Retinal pigment epithelial cell (primary cell): ENCODE data around the gene ALDH1L2.

ENCODE experiments used
- DNase-seq: peaks from one replicate; pipeline ENCODE4 v3.0.0-alpha.2; 2010; ENCODE audit warnings: low read depth
- H3K4me3 ChIP-seq: 2 replicates; pipeline ENCODE4 v1.5.1; 2011; ENCODE audit warnings: mild to moderate bottlenecking, low read length, control low read depth, moderate library complexity
- TF ChIP-seq, protein P1 (sequence below): conservative IDR thresholded peaks from 2 replicates; pipeline ENCODE4 v1.5.1; 2011; ENCODE audit warnings: low read depth, low read length, control low read depth, inconsistent platforms

ALDH1L2 gene

DNA sequence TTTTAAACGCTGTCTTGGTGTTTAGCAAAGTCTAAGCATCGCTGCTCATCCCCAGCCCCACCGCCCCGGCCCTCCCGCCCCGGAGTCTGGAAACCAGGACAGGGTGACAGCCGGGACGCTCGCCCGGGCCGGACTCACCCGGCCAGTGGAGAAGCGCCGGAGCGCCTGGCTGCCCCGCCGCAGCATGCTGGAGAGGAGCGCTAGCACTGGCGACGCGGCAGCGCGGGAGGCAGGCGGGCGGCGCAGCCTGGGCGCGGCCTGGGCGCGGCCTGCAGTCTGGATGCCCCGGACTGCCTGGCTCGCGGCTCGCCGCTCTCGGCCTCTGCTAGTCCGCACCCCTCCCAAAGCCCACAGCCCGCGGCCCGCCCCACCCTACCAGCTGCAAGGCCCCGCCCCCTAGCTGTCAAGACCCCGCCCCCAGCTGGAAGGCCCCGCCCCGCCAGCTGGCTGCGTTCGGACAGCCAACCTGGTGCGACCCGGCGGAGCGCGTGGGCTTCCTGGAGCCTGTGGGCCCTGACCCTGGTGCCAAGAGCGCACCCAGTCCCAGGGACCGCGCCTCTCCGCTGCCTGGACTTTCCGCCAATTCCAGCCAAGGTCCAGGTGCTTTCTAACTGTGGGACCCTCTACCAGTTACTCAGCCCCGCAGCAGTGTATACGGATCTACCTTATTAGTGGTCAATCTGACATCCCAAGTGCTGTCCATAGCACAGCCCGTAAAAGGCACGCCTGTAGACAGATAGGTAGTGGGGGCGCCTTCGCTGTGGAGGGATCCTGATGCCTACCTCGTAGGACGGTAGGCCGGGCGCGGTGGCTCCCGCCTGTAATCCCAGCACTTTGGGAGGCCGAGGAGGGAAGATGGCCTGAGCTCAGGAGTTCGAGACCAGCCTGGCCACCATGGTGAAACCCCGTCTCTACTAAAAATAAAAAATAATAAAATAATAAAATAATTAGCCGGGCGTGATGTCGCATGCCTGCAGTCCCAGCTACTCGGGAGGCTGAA is at the start of gene ALDH1L2:
ALDH1L2 (minus strand) TSS at position 208 of the 1,000 bp plus-strand sequence; CDS start at position 186, 22 bp downstream.
- H3K4me3 ChIP-seq, result peak within 1 kb of the TSS; percentile 54
- TF ChIP-seq, protein P1, sequence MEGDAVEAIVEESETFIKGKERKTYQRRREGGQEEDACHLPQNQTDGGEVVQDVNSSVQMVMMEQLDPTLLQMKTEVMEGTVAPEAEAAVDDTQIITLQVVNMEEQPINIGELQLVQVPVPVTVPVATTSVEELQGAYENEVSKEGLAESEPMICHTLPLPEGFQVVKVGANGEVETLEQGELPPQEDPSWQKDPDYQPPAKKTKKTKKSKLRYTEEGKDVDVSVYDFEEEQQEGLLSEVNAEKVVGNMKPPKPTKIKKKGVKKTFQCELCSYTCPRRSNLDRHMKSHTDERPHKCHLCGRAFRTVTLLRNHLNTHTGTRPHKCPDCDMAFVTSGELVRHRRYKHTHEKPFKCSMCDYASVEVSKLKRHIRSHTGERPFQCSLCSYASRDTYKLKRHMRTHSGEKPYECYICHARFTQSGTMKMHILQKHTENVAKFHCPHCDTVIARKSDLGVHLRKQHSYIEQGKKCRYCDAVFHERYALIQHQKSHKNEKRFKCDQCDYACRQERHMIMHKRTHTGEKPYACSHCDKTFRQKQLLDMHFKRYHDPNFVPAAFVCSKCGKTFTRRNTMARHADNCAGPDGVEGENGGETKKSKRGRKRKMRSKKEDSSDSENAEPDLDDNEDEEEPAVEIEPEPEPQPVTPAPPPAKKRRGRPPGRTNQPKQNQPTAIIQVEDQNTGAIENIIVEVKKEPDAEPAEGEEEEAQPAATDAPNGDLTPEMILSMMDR, result no peak
- no peak for DNase-seq

DNA sequence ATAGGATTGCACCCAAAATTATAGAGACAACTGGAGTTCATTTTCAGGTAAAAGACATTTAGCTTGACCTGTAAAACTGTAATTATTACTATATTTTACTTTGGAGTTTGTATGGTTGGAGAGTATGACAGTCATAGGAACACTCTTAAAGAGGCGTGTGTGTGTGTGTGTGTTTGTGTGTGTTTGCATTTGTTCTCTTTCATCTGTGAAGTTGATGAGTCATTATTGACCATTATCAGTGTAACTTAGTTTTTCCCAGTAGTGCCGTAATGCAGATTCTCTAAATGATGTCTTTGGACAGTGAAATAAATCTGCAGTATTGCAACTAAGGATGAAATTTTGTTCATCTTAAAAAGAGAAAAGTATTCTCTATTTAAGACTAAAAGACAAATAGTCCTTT is 36.3 kb upstream of the ALDH1L2 start:
- TF ChIP-seq, protein P1, result no peak
- no peak overlapping the region for H3K4me3 ChIP-seq
- DNase-seq, result no peak

DNA sequence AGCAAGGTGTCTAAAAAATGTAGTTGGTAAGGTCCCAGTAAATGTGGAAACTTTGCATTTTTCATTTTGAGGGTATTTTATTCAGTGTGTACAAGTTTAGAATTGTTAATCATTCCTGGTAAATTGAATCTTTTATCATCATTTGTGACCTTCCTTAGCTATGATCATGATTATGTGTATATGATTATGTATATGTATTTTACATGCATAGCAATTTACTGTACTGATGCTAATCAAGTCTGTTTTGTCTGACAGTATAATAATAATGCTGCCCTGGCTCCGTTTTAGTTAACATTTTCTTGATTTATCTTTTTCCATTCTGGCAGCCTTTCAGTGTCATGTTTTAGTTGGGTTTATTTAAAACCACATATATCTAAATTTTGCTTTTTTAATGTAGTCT is 32.7 kb upstream of the ALDH1L2 start:
- no peak for DNase-seq
- TF ChIP-seq, protein P1, result no peak
- no peak overlapping the region for H3K4me3 ChIP-seq

- TF ChIP-seq, protein P1, result no peak
- no peak overlapping the region for H3K4me3 ChIP-seq
- DNase-seq, result no peak
These were observed 28.8 kb upstream of the ALDH1L2 start for GRCh38 chr12:105113094-105113493.

DNA sequence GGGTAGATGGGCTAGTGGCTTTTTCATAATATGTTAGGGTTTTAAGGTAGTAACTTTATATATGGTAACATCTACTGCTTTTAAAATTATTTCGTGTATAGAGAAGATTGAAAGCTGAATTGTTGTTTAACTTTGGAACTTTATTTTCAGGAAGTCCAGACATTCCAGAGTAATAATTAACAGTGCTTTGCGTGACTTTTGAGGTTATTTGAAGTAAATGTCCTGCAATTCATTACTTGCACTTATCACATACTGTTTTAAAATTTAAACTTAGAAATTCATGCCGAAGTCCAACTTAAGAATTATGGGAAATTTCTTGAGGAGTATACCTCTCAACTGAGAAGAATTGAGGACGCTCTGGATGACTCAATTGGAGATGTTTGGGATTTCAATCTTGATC is 26.6 kb upstream of the ALDH1L2 start:
- TF ChIP-seq, protein P1, result no peak
- DNase-seq, result no peak
- H3K4me3 ChIP-seq, result no peak overlapping the region

DNA sequence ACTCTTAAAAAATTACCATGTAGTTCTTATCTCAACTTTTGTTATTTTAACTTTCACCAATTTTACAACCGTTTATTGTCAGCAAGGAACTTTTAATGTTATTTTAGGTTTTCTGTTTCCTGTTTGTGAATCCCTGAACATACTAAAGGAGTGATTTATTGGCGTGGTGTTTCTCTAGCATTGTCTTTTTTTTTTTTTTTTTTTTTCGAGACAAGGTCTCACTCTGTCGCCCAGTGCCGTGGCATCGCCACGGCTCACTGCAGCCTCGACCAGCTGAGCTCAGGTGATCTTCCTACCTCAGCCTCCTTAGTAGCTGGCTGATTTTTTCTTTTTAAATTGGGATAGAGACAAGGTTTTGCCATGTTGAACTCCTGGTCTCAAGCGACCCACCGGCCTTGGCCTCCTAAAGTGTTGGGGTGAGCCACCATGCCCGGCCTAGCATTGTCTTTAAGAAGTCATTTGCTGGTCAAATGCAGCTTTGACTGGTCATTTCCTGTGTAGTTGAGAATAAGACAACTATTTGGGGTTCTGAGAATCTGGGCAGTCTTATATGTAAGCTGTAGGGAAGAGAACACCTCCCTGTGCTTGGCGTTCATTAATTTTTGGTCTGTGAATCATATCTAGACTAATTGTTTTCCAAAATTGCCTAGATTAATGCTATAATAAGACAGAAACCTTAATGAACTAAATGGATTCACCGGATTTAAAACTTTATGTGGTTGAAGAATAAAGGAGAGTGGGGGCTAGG is 25.4 kb upstream of the ALDH1L2 start:
- H3K4me3 ChIP-seq, result peak overlapping the region; percentile 34
- TF ChIP-seq, protein P1, result no peak

More for the DNA sequence above, 25.4 kb upstream of the ALDH1L2 start:
- DNase-seq, result no peak
